ELR (cell line): ENCODE data around the gene MAP2K4.

Experiments
- DNase-seq: peaks from one replicate; pipeline ENCODE4 v3.0.0-alpha.2; 2015; ENCODE audit warnings: low read depth

Gene MAP2K4

GRCh38 chr17:12089809-12090384 lies 69.2 kb downstream of the MAP2K4 start:
- peak; percentile 76 for DNase-seq

- no peak for DNase-seq
These were observed 73.7 kb downstream of the MAP2K4 start for GRCh38 chr17:12094336-12094735.

GRCh38 chr17:12095522-12095921 lies 74.8 kb downstream of the MAP2K4 start:
- no peak for DNase-seq

- DNase-seq, result no peak
These were observed 76.6 kb downstream of the MAP2K4 start for GRCh38 chr17:12097326-12097725.

- no peak for DNase-seq
These were observed 77.9 kb downstream of the MAP2K4 start for GRCh38 chr17:12098568-12098967.

- DNase-seq, result no peak
These were observed 78.7 kb downstream of the MAP2K4 start for GRCh38 chr17:12099412-12099811.

GRCh38 chr17:12104831-12105230 lies 84.2 kb downstream of the MAP2K4 start:
- DNase-seq, result no peak

- DNase-seq, result peak; percentile 46
These were observed 87.2 kb downstream of the MAP2K4 start for GRCh38 chr17:12107905-12108304.

- no peak for DNase-seq
These were observed 90.2 kb downstream of the MAP2K4 start for GRCh38 chr17:12110906-12111305.

- no peak for DNase-seq
These were observed 92.5 kb downstream of the MAP2K4 start for GRCh38 chr17:12113156-12113555.

- DNase-seq, result no peak
These were observed 94.2 kb downstream of the MAP2K4 start for GRCh38 chr17:12114686-12115418.

- DNase-seq, result peak; percentile 19
These were observed 95.5 kb downstream of the MAP2K4 start for GRCh38 chr17:12116143-12116542.

GRCh38 chr17:12118617-12119016 lies 97.9 kb downstream of the MAP2K4 start:
- peak; percentile 54 for DNase-seq

- DNase-seq, result no peak
These were observed 101.4 kb downstream of the MAP2K4 start for GRCh38 chr17:12122075-12122474.

GRCh38 chr17:12127177-12127576 lies 106.5 kb downstream of the MAP2K4 start:
- peak; percentile 15 for DNase-seq

- no peak for DNase-seq
These were observed 107.0 kb downstream of the MAP2K4 start for GRCh38 chr17:12127667-12128066.

- DNase-seq, result no peak
These were observed 108.3 kb downstream of the MAP2K4 start for GRCh38 chr17:12128946-12129345.

GRCh38 chr17:12133183-12133582 lies 112.5 kb downstream of the MAP2K4 start:
- no peak for DNase-seq

- DNase-seq, result no peak
These were observed 113.4 kb downstream of the MAP2K4 start for GRCh38 chr17:12134101-12134500.

GRCh38 chr17:12134587-12134986 lies 113.9 kb downstream of the MAP2K4 start:
- DNase-seq, result no peak

GRCh38 chr17:12136243-12136642 lies 115.6 kb downstream of the MAP2K4 start:
- no peak for DNase-seq

- no peak for DNase-seq
These were observed 116.0 kb downstream of the MAP2K4 start for GRCh38 chr17:12136646-12137045.

GRCh38 chr17:12137859-12138258 lies 117.2 kb downstream of the MAP2K4 start:
- no peak for DNase-seq

GRCh38 chr17:12140685-12141084 lies 120.0 kb downstream of the MAP2K4 start:
- no peak for DNase-seq
